KMS-11 (cell line): ENCODE results near the gene NRROS.

Source experiments
- H2AFZ ChIP-seq: fragments of 200-600 bp; sonication (generic); 2 replicates; pipeline ENCODE4 v1.6.1; 2016; ENCODE audit warnings: antibody characterized with exemption, mixed run types, low read depth
- H3K27ac ChIP-seq: fragments of 200-600 bp; sonication (generic); 2 replicates; pipeline ENCODE4 v1.6.1; 2016; ENCODE audit warnings: mild to moderate bottlenecking, mixed run types
- H3K27me3 ChIP-seq: fragments of 200-600 bp; sonication (generic); 2 replicates; pipeline ENCODE4 v1.6.1; 2017; ENCODE audit warnings: mild to moderate bottlenecking, low read depth, mixed run types, moderate library complexity; ENCODE audit not compliant: insufficient read depth
- H3K36me3 ChIP-seq: fragments of 200-600 bp; sonication (generic); 2 replicates; pipeline ENCODE4 v1.6.1; 2017; ENCODE audit warnings: mild to moderate bottlenecking, mixed run types; ENCODE audit not compliant: insufficient read depth
- H3K4me1 ChIP-seq: fragments of 200-600 bp; sonication (generic); 2 replicates; pipeline ENCODE4 v1.6.1; 2016; ENCODE audit warnings: mild to moderate bottlenecking, low read depth, mixed run types; ENCODE audit not compliant: poor library complexity, severe bottlenecking
- H3K4me2 ChIP-seq: fragments of 200-600 bp; sonication (generic); 2 replicates; pipeline ENCODE4 v1.7.0; 2016; ENCODE audit warnings: mild to moderate bottlenecking, mixed run types
- H3K4me3 ChIP-seq: fragments of 200-600 bp; sonication (generic); IDR thresholded peaks from 2 replicates; pipeline ENCODE4 v1.6.1; 2017; ENCODE audit warnings: low read depth, low read length, mixed read lengths; ENCODE audit not compliant: insufficient read depth
- H3K79me2 ChIP-seq: fragments of 200-600 bp; sonication (generic); 2 replicates; pipeline ENCODE4 v1.6.1; 2016; ENCODE audit warnings: low read depth, mixed run types; ENCODE audit not compliant: insufficient read depth
- H3K9ac ChIP-seq: fragments of 200-600 bp; sonication (generic); 2 replicates; pipeline ENCODE4 v1.6.1; 2016; ENCODE audit warnings: mild to moderate bottlenecking, mixed run types
- H4K20me1 ChIP-seq: fragments of 200-600 bp; sonication (generic); 2 replicates; pipeline ENCODE4 v1.6.1; 2016; ENCODE audit warnings: mild to moderate bottlenecking, mixed run types; ENCODE audit not compliant: insufficient read depth
- CTCF ChIP-seq: fragments of 200-600 bp; sonication (generic); conservative IDR thresholded peaks from 2 replicates; pipeline ENCODE4 v1.6.1; 2017; ENCODE audit warnings: low read depth, mild to moderate bottlenecking, antibody characterized with exemption, low read length, moderate library complexity, mixed read lengths

The NRROS gene

GRCh38 chr3:196643201-196643749 is 3.8 kb downstream of the NRROS start:
- Histone ChIP-seq H3K79me2 (peaks cover 24% of the 10 kb centered on the region; the same call in 1 of the 2 replicates), H3K9ac (no peak overlapping the region), H3K36me3 (no peaks in the 10 kb centered on the region)

GRCh38 chr3:196643761-196644160 is 4.3 kb downstream of the NRROS start:
- H3K4me1 ChIP-seq = peaks cover 15% of the 10 kb centered on the region
- no peaks in the 10 kb centered on the region for H4K20me1 ChIP-seq
- no peak overlapping the region for H3K9ac ChIP-seq
- TF ChIP-seq CTCF = no peak
- no peak overlapping the region for H3K27ac ChIP-seq
- H3K36me3 ChIP-seq = no peaks in the 10 kb centered on the region
- H3K79me2 ChIP-seq = peaks cover 24% of the 10 kb centered on the region; the same call in 1 of the 2 replicates
- no peak overlapping the region for H3K4me2 ChIP-seq
- H3K4me3 ChIP-seq = no peak overlapping the region
- H3K27me3 ChIP-seq = no peaks in the 10 kb centered on the region
- H2AFZ ChIP-seq = no peak overlapping the region

More at GRCh38 chr3:196643201-196643749, 3.8 kb downstream of the NRROS start:
- no peak overlapping the region for H3K4me3 ChIP-seq
- no peak overlapping the region for H3K4me2 ChIP-seq
- H3K4me1 ChIP-seq = peaks cover 17% of the 10 kb centered on the region
- no peak overlapping the region for H3K27ac ChIP-seq
- H2AFZ ChIP-seq = no peak overlapping the region
- no peak for TF ChIP-seq CTCF
- no peaks in the 10 kb centered on the region for H3K27me3 ChIP-seq
- no peaks in the 10 kb centered on the region for H4K20me1 ChIP-seq

GRCh38 chr3:196645096-196645495 is 5.6 kb downstream of the NRROS start:
- H3K36me3 ChIP-seq = no peaks in the 10 kb centered on the region
- TF ChIP-seq CTCF = no peak
- H3K4me1 ChIP-seq = peaks cover 9% of the 10 kb centered on the region
- H3K4me2 ChIP-seq = no peak overlapping the region
- no peak overlapping the region for H2AFZ ChIP-seq
- H3K79me2 ChIP-seq = peaks cover 18% of the 10 kb centered on the region; the same call in 1 of the 2 replicates
- H3K9ac ChIP-seq = no peak overlapping the region
- no peak overlapping the region for H3K4me3 ChIP-seq
- H3K27ac ChIP-seq = no peak overlapping the region
- no peaks in the 10 kb centered on the region for H3K27me3 ChIP-seq
- H4K20me1 ChIP-seq = no peaks in the 10 kb centered on the region

- Histone ChIP-seq H3K4me2 (no peak overlapping the region), H3K4me3 (no peak overlapping the region), H3K9ac (no peak overlapping the region), H3K27ac (no peak overlapping the region), H3K36me3 (no peaks in the 10 kb centered on the region), H3K79me2 (peaks cover 10% of the 10 kb centered on the region; the same call in 1 of the 2 replicates), H2AFZ (no peak overlapping the region), H3K27me3 (no peaks in the 10 kb centered on the region), H3K4me1 (no peaks in the 10 kb centered on the region), H4K20me1 (no peaks in the 10 kb centered on the region)
- TF ChIP-seq CTCF = no peak
These were observed 6.6 kb downstream of the NRROS start for GRCh38 chr3:196645897-196646665.
